HepG2 (cell line): Measurements from ENCODE around the gene TF. TPM values are rescaled to one million over a fixed set of nuclear protein-coding genes. Genes with fewer than 3 reads are reported as not detected.

Experiments used
- CREB1 ChIP-seq, 2 experiments: fragments of 450-650 bp in 1 of 2; IDR thresholded peaks; 2 replicates each; pipeline ENCODE4 v1.6.1; 2016 to 2017; ENCODE audit warnings: control low read depth in 1 of 2, mild to moderate bottlenecking in 1 of 2, missing compliant biosample characterization in 1 of 2, missing genetic modification characterization in 1 of 2
- CSRNP1 ChIP-seq: sonication (generic); formaldehyde crosslinking; IDR thresholded peaks from 2 replicates; pipeline ENCODE4 v1.8.1; 2023; ENCODE audit warnings: mild to moderate bottlenecking, missing genetic modification reagents
- FOXP4 ChIP-seq: sonication (generic); formaldehyde crosslinking; IDR thresholded peaks from 2 replicates; pipeline ENCODE4 v1.4.0; 2020; ENCODE audit warnings: missing genetic modification reagents
- IKZF5 ChIP-seq: IDR thresholded peaks from 2 replicates; pipeline ENCODE4 v1.6.1; 2018; ENCODE audit warnings: missing genetic modification reagents, mild to moderate bottlenecking, missing compliant biosample characterization
- KIAA2018 ChIP-seq: sonication (generic); formaldehyde crosslinking; IDR thresholded peaks from 2 replicates; pipeline ENCODE4 v1.5.0; 2020; ENCODE audit warnings: mild to moderate bottlenecking, missing genetic modification reagents, borderline replicate concordance
- SNRNP70 ChIP-seq: fragments of 200-400 bp; formaldehyde crosslinking; IDR thresholded peaks from 2 replicates; pipeline ENCODE4 v1.6.1; 2017; ENCODE audit warnings: mild to moderate bottlenecking, low read depth, low read length, moderate library complexity
- ZNF530 ChIP-seq: sonication (generic); formaldehyde crosslinking; IDR thresholded peaks from 2 replicates; pipeline ENCODE4 v1.5.0; 2020; ENCODE audit warnings: low read depth, mild to moderate bottlenecking, missing genetic modification reagents
- ZNF761 ChIP-seq: sonication (generic); formaldehyde crosslinking; conservative IDR thresholded peaks from 2 replicates; pipeline ENCODE4 v1.4.0; 2020; ENCODE audit warnings: mild to moderate bottlenecking, missing genetic modification reagents
- polyA plus RNA-seq, 8 experiments: library from polyadenylated mRNA; depleted of rRNA in 3 of 8; stranded (reverse) in 7 of 8; unstranded in 1 of 8; fragments of >200 nt; fragmentation: Illumina TruSeq in 4 of 8; extraction: Trizol in 4 of 8; gene quantifications; 2 replicates each; pipeline versions ENCODE4 v1.2.1 to v1.2.3, GENCODE V29; 2011 to 2016; ENCODE audit warnings: low read depth in 4 of 8, missing spikeins in 1 of 8, mixed read lengths in 1 of 8; ENCODE audit not compliant: insufficient read depth in 1 of 8
- total RNA-seq, 5 experiments: library from RNA; depleted of rRNA; stranded (reverse); fragments of >200 nt; fragmentation: Illumina TruSeq; extraction: Trizol; gene quantifications; 2 replicates each; pipeline ENCODE4 v1.2.3, GENCODE V29; 2016; ENCODE audit warnings: low read depth in 1 of 5
- TF ChIP-seq, protein P1 (sequence below): sonication (generic); formaldehyde crosslinking; IDR thresholded peaks from 2 replicates; pipeline ENCODE4 v1.5.0; 2020; ENCODE audit warnings: mild to moderate bottlenecking, missing genetic modification reagents

TF gene
- total and polyA plus RNA-seq, 2 of the 13 experiments (the other 11 are each of a cell fraction or from before 2014, with no cell fraction given): 10,074 to 11,821 TPM

DNA sequence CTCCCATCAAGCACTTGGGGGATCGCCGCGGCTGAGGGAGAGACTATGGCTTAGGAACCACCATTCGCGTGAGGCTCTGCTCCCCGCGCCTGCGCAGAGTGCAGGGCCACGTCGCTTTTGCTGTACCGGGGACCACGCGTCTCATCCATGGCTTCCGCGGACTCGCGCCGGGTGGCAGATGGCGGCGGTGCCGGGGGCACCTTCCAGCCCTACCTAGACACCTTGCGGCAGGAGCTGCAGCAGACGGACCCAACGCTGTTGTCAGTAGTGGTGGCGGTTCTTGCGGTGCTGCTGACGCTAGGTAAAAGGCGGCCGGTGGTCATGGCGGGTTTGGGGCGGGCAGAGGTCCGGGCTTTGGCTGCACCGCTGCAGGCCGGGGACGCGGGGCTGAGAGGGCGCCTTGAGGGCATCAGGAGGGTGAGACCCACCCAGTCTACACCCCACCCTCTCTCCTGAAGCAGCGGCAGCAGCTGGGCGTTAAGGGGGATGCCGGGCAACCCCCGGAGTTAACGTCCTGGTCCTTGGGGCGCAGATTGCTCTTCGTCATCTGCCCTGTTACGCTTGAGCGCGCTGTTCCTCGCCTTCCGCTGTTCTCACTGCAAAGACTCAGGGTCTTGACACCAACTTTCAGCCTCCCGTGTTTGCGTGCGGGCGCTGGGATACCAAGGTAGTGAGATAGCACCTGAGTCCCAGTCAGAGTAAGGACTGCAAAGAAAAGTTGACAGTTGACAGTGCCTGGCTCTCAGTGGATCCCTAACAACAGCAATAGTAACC lies 59.7 kb downstream of the TF start, which contains the start of gene SRPRB (continued):
- TF ChIP-seq IKZF5 (peak; percentile 64), KIAA2018 (CRISPR knock-in tag) (no peak), ZNF761 (no peak; the same call in 1 of the 2 replicates), SNRNP70 (no peak), CSRNP1 (CRISPR knock-in tag) (no peak), FOXP4 (CRISPR knock-in tag) (0 out of 2 replicates have a peak, but pooled peaks have one; percentile 19), ZNF530 (CRISPR knock-in tag) (no peak), CREB1 (IDR thresholded peaks at IDR 0.05) (no peak), CREB1 (CRISPR knock-in tag; IDR thresholded peaks at IDR 0.05) (peak; percentile 58; the same call in 1 of the 2 replicates)
- TF ChIP-seq, protein P1, sequence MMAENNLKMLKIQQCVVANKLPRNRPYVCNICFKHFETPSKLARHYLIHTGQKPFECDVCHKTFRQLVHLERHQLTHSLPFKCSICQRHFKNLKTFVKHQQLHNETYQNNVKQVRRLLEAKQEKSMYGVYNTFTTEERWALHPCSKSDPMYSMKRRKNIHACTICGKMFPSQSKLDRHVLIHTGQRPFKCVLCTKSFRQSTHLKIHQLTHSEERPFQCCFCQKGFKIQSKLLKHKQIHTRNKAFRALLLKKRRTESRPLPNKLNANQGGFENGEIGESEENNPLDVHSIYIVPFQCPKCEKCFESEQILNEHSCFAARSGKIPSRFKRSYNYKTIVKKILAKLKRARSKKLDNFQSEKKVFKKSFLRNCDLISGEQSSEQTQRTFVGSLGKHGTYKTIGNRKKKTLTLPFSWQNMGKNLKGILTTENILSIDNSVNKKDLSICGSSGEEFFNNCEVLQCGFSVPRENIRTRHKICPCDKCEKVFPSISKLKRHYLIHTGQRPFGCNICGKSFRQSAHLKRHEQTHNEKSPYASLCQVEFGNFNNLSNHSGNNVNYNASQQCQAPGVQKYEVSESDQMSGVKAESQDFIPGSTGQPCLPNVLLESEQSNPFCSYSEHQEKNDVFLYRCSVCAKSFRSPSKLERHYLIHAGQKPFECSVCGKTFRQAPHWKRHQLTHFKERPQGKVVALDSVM (CRISPR knock-in tag): 0 out of 2 replicates have a peak, but pooled peaks have one; percentile 12
